Putamen (tissue), 1 donor: Measurements from ENCODE around the gene VWA8.
A peak's percentile ranks its signal among the peaks of the same experiment; 100 is the strongest.
"Not testable (repeated sequence)": the region's sequence is repeated elsewhere in the genome, so short reads cannot be mapped to it uniquely, and the experiment has no call there.

Source experiments
- DNase-seq: peaks from one replicate; pipeline ENCODE4 v3.0.0-alpha.2; 2016; ENCODE audit warnings: low spot score

The VWA8 gene

GRCh38 chr13:41681587-41681986 is 279.3 kb downstream of the VWA8 start:
- DNase-seq: no peak

- no peak for DNase-seq
Measured at GRCh38 chr13:41680900-41681299, 280.0 kb downstream of the VWA8 start.

GRCh38 chr13:41678848-41679247 is 282.1 kb downstream of the VWA8 start:
- no peak for DNase-seq

- DNase-seq: no peak
Measured at GRCh38 chr13:41678249-41678648, 282.7 kb downstream of the VWA8 start.

- DNase-seq: no peak
Measured at GRCh38 chr13:41675306-41675705, 285.6 kb downstream of the VWA8 start.

GRCh38 chr13:41674246-41674645 is 286.7 kb downstream of the VWA8 start:
- DNase-seq: no peak

- DNase-seq: no peak
Measured at GRCh38 chr13:41673640-41674039, 287.3 kb downstream of the VWA8 start.

- peak; percentile 39 for DNase-seq
Measured at GRCh38 chr13:41670873-41671443, 290.0 kb downstream of the VWA8 start.

- DNase-seq: peak; percentile 90
Measured at GRCh38 chr13:41668130-41668757, 292.7 kb downstream of the VWA8 start.

GRCh38 chr13:41666644-41667043 is 294.3 kb downstream of the VWA8 start:
- DNase-seq: no peak

GRCh38 chr13:41660411-41660810 is 300.5 kb downstream of the VWA8 start:
- DNase-seq: no peak

- no peak for DNase-seq
Measured at GRCh38 chr13:41658057-41658661, 302.8 kb downstream of the VWA8 start.

- DNase-seq: no peak
Measured at GRCh38 chr13:41655997-41656396, 304.9 kb downstream of the VWA8 start.

- no peak for DNase-seq
Measured at GRCh38 chr13:41654796-41655195, 306.1 kb downstream of the VWA8 start.

- peak; percentile 58 for DNase-seq
Measured at GRCh38 chr13:41652735-41653361, 308.1 kb downstream of the VWA8 start.

- no peak for DNase-seq
Measured at GRCh38 chr13:41651413-41652058, 309.4 kb downstream of the VWA8 start.

- DNase-seq: no peak
Measured at GRCh38 chr13:41650706-41651105, 310.2 kb downstream of the VWA8 start.

GRCh38 chr13:41649659-41650058 is 311.2 kb downstream of the VWA8 start:
- no peak for DNase-seq

GRCh38 chr13:41648314-41648935 is 312.5 kb downstream of the VWA8 start:
- no peak for DNase-seq

- not testable (repeated sequence) for DNase-seq
Measured at GRCh38 chr13:41647699-41648313, 313.1 kb downstream of the VWA8 start.

GRCh38 chr13:41645331-41645730 is 315.6 kb downstream of the VWA8 start:
- no peak for DNase-seq

- DNase-seq: no peak
Measured at GRCh38 chr13:41644742-41645141, 316.2 kb downstream of the VWA8 start.
